Measurements from ENCODE around the gene MEGF11.
"Not testable (repeated sequence)": the region's sequence is repeated elsewhere in the genome, so short reads cannot be mapped to it uniquely, and the experiment has no call there.

DNA sequence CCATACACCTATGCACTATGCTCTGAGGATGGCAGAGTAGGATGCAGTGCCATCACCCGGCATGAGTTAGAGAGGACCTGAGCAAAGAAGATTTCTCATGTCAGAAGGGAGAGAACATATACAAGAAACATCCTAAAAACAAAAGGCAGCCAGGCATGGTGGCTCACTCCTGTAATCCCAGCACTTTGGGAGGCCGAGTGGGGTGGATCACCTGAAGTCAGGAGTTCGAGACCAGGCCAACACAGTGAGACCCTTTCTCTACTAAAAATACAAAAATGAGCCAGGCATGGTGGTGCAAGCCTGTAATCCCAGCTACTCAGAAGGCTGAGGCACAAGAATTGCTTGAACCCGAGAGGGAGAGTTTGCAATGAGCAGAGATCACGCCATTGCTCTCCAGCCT, 7.7 kb downstream of the MEGF11 start:
- TF ChIP-seq, protein P1, sequence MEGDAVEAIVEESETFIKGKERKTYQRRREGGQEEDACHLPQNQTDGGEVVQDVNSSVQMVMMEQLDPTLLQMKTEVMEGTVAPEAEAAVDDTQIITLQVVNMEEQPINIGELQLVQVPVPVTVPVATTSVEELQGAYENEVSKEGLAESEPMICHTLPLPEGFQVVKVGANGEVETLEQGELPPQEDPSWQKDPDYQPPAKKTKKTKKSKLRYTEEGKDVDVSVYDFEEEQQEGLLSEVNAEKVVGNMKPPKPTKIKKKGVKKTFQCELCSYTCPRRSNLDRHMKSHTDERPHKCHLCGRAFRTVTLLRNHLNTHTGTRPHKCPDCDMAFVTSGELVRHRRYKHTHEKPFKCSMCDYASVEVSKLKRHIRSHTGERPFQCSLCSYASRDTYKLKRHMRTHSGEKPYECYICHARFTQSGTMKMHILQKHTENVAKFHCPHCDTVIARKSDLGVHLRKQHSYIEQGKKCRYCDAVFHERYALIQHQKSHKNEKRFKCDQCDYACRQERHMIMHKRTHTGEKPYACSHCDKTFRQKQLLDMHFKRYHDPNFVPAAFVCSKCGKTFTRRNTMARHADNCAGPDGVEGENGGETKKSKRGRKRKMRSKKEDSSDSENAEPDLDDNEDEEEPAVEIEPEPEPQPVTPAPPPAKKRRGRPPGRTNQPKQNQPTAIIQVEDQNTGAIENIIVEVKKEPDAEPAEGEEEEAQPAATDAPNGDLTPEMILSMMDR (IDR thresholded peaks at IDR 0.05) = not testable (repeated sequence)
- TF ChIP-seq POLR2A (IDR thresholded peaks at IDR 0.05; ENCODE audit: low read length); ESRRA (IDR thresholded peaks at IDR 0.05; ENCODE audit: borderline replicate concordance, low read length); CHD4 (IDR thresholded peaks at IDR 0.05; ENCODE audit: borderline replicate concordance); HOXA7 (CRISPR knock-in tag; IDR thresholded peaks at IDR 0.05); EP300 (IDR thresholded peaks at IDR 0.05): not testable (repeated sequence)
